ENCODE data around the gene COG5. TPM values are rescaled to one million over a fixed set of nuclear protein-coding genes. Genes with fewer than 3 reads are reported as not detected.

The COG5 gene
- total RNA-seq, 1 donor from 2014 or later, result 52.0 TPM

DNA sequence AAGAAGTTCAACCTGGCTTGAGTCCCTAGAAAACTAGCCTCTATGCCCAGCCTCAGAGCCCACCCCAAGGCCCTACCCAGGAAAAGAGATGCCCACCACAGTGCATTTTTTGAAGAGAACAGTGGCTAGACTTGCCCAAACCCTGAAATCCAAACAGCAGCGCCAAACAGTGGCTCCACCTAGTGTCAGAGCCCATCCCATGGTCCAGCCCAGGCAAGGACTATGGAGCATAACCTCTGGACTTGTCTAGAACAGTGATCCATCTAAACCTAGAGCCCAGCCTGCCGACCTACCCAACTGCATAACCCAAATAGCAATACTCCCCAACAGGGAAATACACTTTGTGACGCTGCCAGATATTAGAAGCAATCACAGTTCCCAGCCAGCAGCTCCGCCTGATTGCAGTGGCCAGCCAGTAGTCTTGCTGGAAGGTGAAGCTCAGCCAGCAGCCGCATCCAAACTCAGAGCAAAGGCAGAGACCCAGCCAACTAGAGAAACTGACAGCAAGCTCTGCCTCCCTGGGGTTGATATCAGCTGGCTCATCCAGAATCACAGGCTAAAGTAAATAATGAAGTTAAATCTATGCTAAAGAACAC lies 350.4 kb downstream of the COG5 start:
- Mint-ChIP-seq H3K27ac (no peak overlapping the region), H3K4me3 (no peak overlapping the region), H3K27me3 (ENCODE audit: low read depth) (no peaks in the 10 kb centered on the region), H3K9me3 (peaks cover 13% of the 10 kb centered on the region), H3K36me3 (peaks cover 26% of the 10 kb centered on the region), H3K4me1 (peaks cover 2% of the 10 kb centered on the region)
- no peak for DNase-seq (ENCODE audit: low spot score in 2 of 2, unreplicated experiment in 2 of 2)
- TF ChIP-seq, protein P1, sequence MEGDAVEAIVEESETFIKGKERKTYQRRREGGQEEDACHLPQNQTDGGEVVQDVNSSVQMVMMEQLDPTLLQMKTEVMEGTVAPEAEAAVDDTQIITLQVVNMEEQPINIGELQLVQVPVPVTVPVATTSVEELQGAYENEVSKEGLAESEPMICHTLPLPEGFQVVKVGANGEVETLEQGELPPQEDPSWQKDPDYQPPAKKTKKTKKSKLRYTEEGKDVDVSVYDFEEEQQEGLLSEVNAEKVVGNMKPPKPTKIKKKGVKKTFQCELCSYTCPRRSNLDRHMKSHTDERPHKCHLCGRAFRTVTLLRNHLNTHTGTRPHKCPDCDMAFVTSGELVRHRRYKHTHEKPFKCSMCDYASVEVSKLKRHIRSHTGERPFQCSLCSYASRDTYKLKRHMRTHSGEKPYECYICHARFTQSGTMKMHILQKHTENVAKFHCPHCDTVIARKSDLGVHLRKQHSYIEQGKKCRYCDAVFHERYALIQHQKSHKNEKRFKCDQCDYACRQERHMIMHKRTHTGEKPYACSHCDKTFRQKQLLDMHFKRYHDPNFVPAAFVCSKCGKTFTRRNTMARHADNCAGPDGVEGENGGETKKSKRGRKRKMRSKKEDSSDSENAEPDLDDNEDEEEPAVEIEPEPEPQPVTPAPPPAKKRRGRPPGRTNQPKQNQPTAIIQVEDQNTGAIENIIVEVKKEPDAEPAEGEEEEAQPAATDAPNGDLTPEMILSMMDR (IDR thresholded peaks at IDR 0.05; ENCODE audit: unreplicated experiment), result no peak

DNA sequence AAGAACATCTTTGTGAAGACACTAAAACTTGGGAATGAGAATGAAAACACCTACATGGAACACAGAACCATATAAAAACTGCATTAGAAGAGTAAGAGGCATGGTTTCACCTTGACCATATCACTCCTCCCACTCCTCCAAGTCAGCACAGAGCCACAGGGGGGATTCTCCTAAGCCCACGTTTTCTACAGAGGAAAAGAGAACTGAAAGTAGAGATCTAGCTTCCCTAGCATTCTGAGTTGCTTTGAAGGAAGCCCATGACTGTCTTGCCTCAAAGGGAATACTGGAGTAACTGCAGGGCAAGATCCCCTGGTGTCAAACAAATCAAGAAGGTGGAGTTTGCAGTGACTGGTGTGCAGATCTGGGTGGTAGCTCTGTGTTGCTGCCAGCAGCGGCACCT lies 351.0 kb downstream of the COG5 start:
- TF ChIP-seq, protein P1 (IDR thresholded peaks at IDR 0.05; ENCODE audit: unreplicated experiment), result no peak
- Mint-ChIP-seq H3K4me3 (no peak overlapping the region), H3K27me3 (ENCODE audit: low read depth) (no peaks in the 10 kb centered on the region), H3K9me3 (peaks cover 13% of the 10 kb centered on the region), H3K4me1 (peaks cover 2% of the 10 kb centered on the region), H3K36me3 (peaks cover 26% of the 10 kb centered on the region), H3K27ac (no peak overlapping the region)
- no peak for DNase-seq (ENCODE audit: low spot score in 2 of 2, unreplicated experiment in 2 of 2)

DNA sequence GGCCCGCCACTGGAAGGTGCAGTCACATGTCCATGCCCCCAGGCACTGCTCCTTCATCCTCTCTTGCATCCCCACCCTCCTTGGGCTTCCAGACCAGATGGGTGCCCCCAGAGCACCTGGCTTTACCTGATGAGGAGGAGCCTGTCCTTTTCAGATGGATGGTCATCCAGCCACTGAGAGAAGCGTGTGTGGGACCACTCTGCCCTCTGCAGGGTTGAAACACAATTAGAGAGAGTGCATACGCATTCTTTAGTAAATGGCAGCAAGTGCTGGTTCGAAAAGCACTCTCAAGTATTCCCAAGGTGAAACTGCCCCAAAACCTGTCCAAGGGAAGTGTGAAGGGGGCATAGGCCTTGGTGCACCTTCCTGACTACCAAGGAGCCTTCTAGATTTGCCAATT lies 353.3 kb downstream of the COG5 start:
- Mint-ChIP-seq H3K4me3 (no peak overlapping the region), H3K9me3 (peaks cover 13% of the 10 kb centered on the region), H3K36me3 (peaks cover 30% of the 10 kb centered on the region), H3K27ac (no peak overlapping the region), H3K4me1 (peaks cover 2% of the 10 kb centered on the region), H3K27me3 (ENCODE audit: low read depth) (no peaks in the 10 kb centered on the region)
- TF ChIP-seq, protein P1 (IDR thresholded peaks at IDR 0.05; ENCODE audit: unreplicated experiment), result no peak
- DNase-seq (ENCODE audit: low spot score in 2 of 2, unreplicated experiment in 2 of 2), result no peak

DNA sequence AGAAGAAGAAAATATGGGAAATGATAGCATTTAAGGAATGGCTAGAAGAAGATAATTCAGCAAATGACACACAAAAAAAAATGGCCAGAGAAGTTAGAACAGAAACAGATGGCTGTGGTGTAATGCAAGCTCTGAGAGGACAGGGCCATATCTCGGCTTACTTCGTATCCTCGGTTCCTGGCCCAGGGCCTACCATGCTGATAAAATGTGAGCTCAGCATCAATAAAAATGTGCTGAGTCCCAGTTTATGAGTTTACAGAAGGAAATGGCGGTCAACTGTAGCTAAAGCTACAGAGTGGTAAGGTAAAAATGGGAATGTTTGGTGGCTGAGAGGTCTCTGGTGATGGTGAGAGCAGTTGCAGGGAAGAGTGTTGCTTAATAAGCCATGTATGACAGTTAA lies 354.2 kb downstream of the COG5 start:
- H3K36me3 Mint-ChIP-seq, result peaks cover 31% of the 10 kb centered on the region
- H3K27me3 Mint-ChIP-seq (ENCODE audit: low read depth), result no peaks in the 10 kb centered on the region
- DNase-seq (ENCODE audit: low spot score in 2 of 2, unreplicated experiment in 2 of 2), result no peak
- peaks cover 2% of the 10 kb centered on the region for H3K4me1 Mint-ChIP-seq
- H3K4me3 Mint-ChIP-seq, result no peak overlapping the region
- peaks cover 8% of the 10 kb centered on the region for H3K9me3 Mint-ChIP-seq
- TF ChIP-seq, protein P1 (IDR thresholded peaks at IDR 0.05; ENCODE audit: unreplicated experiment), result no peak
- H3K27ac Mint-ChIP-seq, result no peak overlapping the region

DNA sequence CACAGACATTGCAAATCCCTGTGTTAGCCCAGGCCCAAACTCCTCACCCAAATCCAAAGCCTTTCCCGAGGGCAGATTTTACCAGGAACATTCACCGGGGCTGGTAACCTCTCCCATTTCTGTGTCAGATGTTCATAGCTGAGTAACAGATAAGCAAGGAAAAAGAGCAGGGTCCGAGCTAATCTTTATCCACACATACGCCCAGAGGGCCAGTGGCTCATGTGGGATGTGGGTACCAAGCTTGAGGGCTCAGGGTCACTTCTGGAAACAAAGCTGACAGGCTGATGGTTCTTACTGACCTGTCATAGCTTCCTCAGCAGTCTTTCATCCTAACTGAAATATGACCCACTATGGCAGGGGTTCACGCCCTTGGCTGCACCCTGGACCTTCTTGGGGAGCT lies 355.2 kb downstream of the COG5 start:
- H3K36me3 Mint-ChIP-seq, result peaks cover 33% of the 10 kb centered on the region
- H3K9me3 Mint-ChIP-seq, result peaks cover 3% of the 10 kb centered on the region
- H3K4me3 Mint-ChIP-seq, result no peak overlapping the region
- no peaks in the 10 kb centered on the region for H3K27me3 Mint-ChIP-seq (ENCODE audit: low read depth)
- peaks cover 2% of the 10 kb centered on the region for H3K4me1 Mint-ChIP-seq
- TF ChIP-seq, protein P1 (IDR thresholded peaks at IDR 0.05; ENCODE audit: unreplicated experiment), result no peak
- no peak for DNase-seq (ENCODE audit: low spot score in 2 of 2, unreplicated experiment in 2 of 2)
- H3K27ac Mint-ChIP-seq, result no peak overlapping the region
